Kidney (tissue), 14 donors: ENCODE results near the gene RMDN2. TPM values are rescaled to one million over a fixed set of nuclear protein-coding genes. Genes with fewer than 3 reads are reported as not detected.

Experiments used
- DNase-seq, 5 donors: peaks; one replicate each; pipeline ENCODE4 v3.0.0-alpha.2; 2013 to 2020
- FAIRE-seq: peaks from 2 replicates; lab custom pipeline; 2012; peaks lifted over from hg19 to GRCh38; lab: Jason Lieb, UNC
- H3K27ac ChIP-seq, 2 donors: one replicate each; pipeline ENCODE4 v1.7.0; 2013; ENCODE audit warnings: low read depth in 2 of 2, low read length in 2 of 2, inconsistent platforms in 1 of 2
- H3K27me3 ChIP-seq: one replicate; pipeline ENCODE4 v1.7.1; 2013; ENCODE audit warnings: low read length, inconsistent platforms; ENCODE audit not compliant: control insufficient read depth, insufficient read depth
- H3K36me3 ChIP-seq, 3 donors: one replicate each; pipeline versions ENCODE4 v1.7.0 to v1.7.1; 2013; ENCODE audit warnings: low read length in 3 of 3, control low read depth in 1 of 3, inconsistent platforms in 1 of 3; ENCODE audit not compliant: insufficient read depth in 3 of 3, control insufficient read depth in 2 of 3
- H3K4me1 ChIP-seq, 3 donors: one replicate each; pipeline versions ENCODE4 v1.7.0 to v1.7.1; 2013; ENCODE audit warnings: low read length in 3 of 3, inconsistent platforms in 1 of 3, low read depth in 1 of 3; ENCODE audit not compliant: control insufficient read depth in 2 of 3, insufficient read depth in 2 of 3
- H3K4me3 ChIP-seq, 3 donors: one replicate each; pipeline versions ENCODE4 v1.7.0 to v1.8.1; 2013; ENCODE audit warnings: low read length in 3 of 3, control low read depth in 1 of 3, inconsistent platforms in 1 of 3
- H3K9ac ChIP-seq, 3 donors: one replicate each; pipeline versions ENCODE4 v1.7.0 to v1.7.1; 2013; ENCODE audit warnings: low read length in 3 of 3, control low read depth in 1 of 3, inconsistent platforms in 1 of 3
- H3K9me3 ChIP-seq, 3 donors: one replicate each; pipeline versions ENCODE4 v1.7.0 to v1.7.1; 2013; ENCODE audit warnings: low read length in 3 of 3, control low read depth in 1 of 3, inconsistent platforms in 1 of 3; ENCODE audit not compliant: control insufficient read depth in 2 of 3, insufficient read depth in 1 of 3
- CTCF ChIP-seq: IDR thresholded peaks from 3 replicates; pipeline ENCODE4 v1.5.1; 2012; ENCODE audit warnings: mild to moderate bottlenecking, moderate library complexity, borderline replicate concordance; ENCODE audit not compliant: insufficient read depth; ENCODE audit errors: extremely low read depth
- intact Hi-C: fragments of 100-400 bp; cut with DNase I; formaldehyde crosslinking; loops from one replicate; pipeline ENCODE4 v1.11.1; 2022
- polyA plus RNA-seq: library from polyadenylated mRNA; stranded (reverse); fragments of 350-450 nt; fragmentation: Illumina TruSeq; extraction: RNeasy Lipid Tissue Mini Kit (QIAGEN cat#74804); gene quantifications from one replicate; pipeline ENCODE4 v1.2.3, GENCODE V29; 2014; ENCODE audit warnings: low read depth, low replicate concordance; ENCODE audit not compliant: insufficient read depth
- total RNA-seq: library from RNA; stranded (reverse); fragmentation: NEBNext Ultra II Directional; extraction: Animal tissue kit (Norgen Biotek cat#: 25700); gene quantifications from one replicate; pipeline ENCODE4 v1.2.1, GENCODE V29; 2021
- donor health status: control.
- donor health status: control.
- donor health status: control.
- donor health status: control.
- donor health status: control.
- donor health status: DM: yes; HTN: yes; CAD: no.
- donor health status: Normal renal cell carcinoma (clear cell type).

Gene RMDN2
- total and polyA plus RNA-seq, 2 donors from 2014 or later: 7.9 to 10.5 TPM

- H3K27me3 ChIP-seq: no peaks in the 10 kb centered on the region
- no peak for TF ChIP-seq CTCF
- no peak overlapping the region for H3K9ac ChIP-seq
- H3K9me3 ChIP-seq: no peaks in the 10 kb centered on the region
- intact Hi-C loops: loop anchor here (10.0 kb wide), 1 partner anchor 467 kb away; no protein-coding TSS in a partner anchor
- DNase-seq: no peak
- H3K4me3 ChIP-seq: no peak overlapping the region
- FAIRE-seq: no peak
- no peaks in the 10 kb centered on the region for H3K4me1 ChIP-seq
- H3K27ac ChIP-seq: no peak overlapping the region
- no peaks in the 10 kb centered on the region for H3K36me3 ChIP-seq
These were observed 43.7 kb upstream of the RMDN2 start for GRCh38 chr2:37881397-37881796.

GRCh38 chr2:37882036-37882435 lies 43.1 kb upstream of the RMDN2 start:
- no peak for TF ChIP-seq CTCF
- Histone ChIP-seq H3K9me3 (no peaks in the 10 kb centered on the region), H3K9ac (no peak overlapping the region), H3K4me1 (no peaks in the 10 kb centered on the region), H3K36me3 (no peaks in the 10 kb centered on the region), H3K4me3 (no peak overlapping the region), H3K27ac (no peak overlapping the region), H3K27me3 (no peaks in the 10 kb centered on the region)
- intact Hi-C loops: loop anchor here (10.0 kb wide), 1 partner anchor 467 kb away; no protein-coding TSS in a partner anchor
- FAIRE-seq (no peak), DNase-seq (no peak)

DNA sequence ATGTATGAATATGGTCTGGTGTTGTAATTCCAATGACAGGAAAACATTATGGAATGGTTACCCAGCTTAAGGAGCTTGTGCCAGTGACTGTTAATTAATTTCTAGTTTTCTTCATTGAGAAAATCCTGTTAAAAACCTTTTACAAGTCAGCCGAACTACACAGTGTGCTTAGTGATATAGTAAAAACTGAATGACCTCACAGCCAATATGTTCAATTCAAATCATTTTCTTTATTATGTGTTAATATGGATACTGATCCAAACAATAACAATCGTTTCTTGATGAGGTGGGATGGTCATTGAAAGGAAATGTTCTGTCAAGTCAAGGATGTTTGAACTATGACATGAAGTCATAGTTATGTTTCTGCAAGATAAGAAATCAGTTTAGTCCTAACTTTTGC lies 41.6 kb upstream of the RMDN2 start:
- intact Hi-C loops: loop anchor here (10.0 kb wide), 1 partner anchor 469 kb away; no protein-coding TSS in a partner anchor
- FAIRE-seq: no peak
- DNase-seq: no peak
- no peaks in the 10 kb centered on the region for H3K4me1 ChIP-seq
- H3K27me3 ChIP-seq: no peaks in the 10 kb centered on the region
- H3K9me3 ChIP-seq: no peaks in the 10 kb centered on the region
- no peak overlapping the region for H3K4me3 ChIP-seq
- no peak overlapping the region for H3K27ac ChIP-seq
- no peaks in the 10 kb centered on the region for H3K36me3 ChIP-seq
- TF ChIP-seq CTCF: no peak
- H3K9ac ChIP-seq: no peak overlapping the region
